ENCODE data around the gene MIER2.

DNA sequence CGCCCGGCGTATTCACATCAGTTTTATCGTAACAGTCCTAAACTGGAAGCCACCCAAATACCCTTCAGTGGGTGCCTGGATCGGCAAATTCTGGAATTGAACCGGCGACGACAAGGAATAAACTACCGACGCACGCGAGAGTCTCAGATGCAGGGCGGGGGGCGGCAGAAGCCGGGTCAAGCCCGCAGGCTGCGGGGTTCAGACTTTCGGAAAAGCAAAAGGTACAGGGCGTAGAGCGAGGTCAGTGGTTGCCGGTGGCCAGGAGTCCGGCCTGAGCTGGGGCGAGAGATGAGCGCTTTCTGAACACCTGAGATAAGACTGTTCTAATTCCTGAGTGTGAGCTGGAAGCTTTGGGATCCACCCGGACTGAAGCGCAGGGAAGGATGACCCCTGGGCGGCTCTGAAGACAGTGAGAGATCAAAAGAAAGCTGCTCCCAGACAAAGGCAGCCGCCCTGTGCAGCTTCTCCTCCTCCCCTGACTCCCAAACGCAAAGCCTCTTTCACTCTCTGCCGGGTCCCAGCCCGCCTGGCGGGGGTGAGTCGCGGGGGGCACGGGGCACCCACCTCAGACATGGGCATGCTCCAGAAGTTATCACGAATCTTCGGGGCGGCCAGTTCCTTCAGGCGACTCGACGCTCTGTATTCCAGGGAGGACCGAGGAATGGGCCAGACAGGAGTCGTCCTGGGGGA is 26.2 kb upstream of the MIER2 start:
- no peak for TF ChIP-seq POLR2A (IDR thresholded peaks at IDR 0.05)
- TF ChIP-seq, protein P1, sequence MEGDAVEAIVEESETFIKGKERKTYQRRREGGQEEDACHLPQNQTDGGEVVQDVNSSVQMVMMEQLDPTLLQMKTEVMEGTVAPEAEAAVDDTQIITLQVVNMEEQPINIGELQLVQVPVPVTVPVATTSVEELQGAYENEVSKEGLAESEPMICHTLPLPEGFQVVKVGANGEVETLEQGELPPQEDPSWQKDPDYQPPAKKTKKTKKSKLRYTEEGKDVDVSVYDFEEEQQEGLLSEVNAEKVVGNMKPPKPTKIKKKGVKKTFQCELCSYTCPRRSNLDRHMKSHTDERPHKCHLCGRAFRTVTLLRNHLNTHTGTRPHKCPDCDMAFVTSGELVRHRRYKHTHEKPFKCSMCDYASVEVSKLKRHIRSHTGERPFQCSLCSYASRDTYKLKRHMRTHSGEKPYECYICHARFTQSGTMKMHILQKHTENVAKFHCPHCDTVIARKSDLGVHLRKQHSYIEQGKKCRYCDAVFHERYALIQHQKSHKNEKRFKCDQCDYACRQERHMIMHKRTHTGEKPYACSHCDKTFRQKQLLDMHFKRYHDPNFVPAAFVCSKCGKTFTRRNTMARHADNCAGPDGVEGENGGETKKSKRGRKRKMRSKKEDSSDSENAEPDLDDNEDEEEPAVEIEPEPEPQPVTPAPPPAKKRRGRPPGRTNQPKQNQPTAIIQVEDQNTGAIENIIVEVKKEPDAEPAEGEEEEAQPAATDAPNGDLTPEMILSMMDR (IDR thresholded peaks at IDR 0.05): no peak

All from body of pancreas (tissue), 4 donors.